NCI-H1417 (cell line): ENCODE measurements around the gene HEMK1.

Experiments used
- DNase-seq, 3 experiments: peaks; one replicate each; lab custom pipeline; 2025; lab: John Stamatoyannopoulos, UW

HEMK1 gene

GRCh38 chr3:50600841-50601591 is 31.7 kb downstream of the HEMK1 start:
- DNase-seq = peak; percentile 54 to 82 (median 75)

DNA sequence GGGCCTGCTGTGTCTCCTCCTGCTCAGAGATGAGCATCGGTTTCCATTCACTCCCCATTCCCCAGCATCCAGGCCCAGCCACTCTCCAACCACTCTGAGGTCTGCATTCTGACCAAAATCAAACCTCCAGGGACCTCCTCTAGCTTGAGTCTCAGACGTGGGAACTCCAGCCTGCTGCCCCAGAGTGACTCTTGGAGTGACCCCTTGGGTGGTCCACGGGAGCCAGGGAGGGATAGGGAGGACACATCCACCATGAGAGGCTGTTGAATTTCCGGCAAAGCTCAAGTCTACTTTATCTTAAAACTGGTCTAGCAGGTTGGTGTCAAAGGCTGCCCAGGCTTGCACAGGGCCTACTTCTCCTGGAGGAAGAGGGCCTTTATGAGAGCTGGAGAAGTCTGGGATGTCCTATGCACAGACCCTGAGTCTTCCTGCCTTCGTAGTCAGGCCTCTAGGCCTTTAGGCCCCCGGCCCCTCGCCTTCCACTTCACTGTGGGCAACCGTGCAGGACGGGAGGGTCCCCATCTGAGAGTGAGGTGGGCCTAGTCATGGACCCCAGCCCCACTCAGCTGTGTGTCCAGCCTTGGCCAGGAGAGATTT is 33.4 kb downstream of the HEMK1 start:
- DNase-seq = no peak

- no peak for DNase-seq
Measured at GRCh38 chr3:50603261-50604109, 34.2 kb downstream of the HEMK1 start.

GRCh38 chr3:50604110-50604621 is 34.8 kb downstream of the HEMK1 start:
- DNase-seq = no peak

- no peak for DNase-seq
Measured at GRCh38 chr3:50604628-50605588, 35.6 kb downstream of the HEMK1 start.

DNA sequence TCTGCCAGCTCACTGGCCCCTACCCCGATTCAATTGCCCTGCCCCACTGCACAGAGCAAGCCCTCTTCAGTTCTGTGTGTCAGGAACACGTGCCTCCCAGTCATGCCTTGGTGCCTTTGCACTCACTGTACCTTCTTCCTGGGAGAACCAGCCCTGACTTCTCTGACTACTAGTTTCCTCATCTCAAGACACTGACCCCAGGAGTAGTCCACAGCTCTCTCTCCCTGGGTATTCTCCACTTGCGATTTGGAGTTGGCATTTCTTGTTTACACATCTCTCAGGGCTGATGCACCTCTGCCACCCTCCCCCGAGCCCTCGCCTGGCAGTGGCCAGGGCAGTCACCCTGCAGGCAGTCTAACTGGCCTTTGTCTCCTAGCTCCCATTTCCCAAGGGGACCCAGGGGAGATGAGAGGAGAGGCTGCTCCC is 36.6 kb downstream of the HEMK1 start:
- peak in 1 of 3 experiments; percentile 34 for DNase-seq

GRCh38 chr3:50606596-50606995 is 37.3 kb downstream of the HEMK1 start:
- no peak for DNase-seq

DNA sequence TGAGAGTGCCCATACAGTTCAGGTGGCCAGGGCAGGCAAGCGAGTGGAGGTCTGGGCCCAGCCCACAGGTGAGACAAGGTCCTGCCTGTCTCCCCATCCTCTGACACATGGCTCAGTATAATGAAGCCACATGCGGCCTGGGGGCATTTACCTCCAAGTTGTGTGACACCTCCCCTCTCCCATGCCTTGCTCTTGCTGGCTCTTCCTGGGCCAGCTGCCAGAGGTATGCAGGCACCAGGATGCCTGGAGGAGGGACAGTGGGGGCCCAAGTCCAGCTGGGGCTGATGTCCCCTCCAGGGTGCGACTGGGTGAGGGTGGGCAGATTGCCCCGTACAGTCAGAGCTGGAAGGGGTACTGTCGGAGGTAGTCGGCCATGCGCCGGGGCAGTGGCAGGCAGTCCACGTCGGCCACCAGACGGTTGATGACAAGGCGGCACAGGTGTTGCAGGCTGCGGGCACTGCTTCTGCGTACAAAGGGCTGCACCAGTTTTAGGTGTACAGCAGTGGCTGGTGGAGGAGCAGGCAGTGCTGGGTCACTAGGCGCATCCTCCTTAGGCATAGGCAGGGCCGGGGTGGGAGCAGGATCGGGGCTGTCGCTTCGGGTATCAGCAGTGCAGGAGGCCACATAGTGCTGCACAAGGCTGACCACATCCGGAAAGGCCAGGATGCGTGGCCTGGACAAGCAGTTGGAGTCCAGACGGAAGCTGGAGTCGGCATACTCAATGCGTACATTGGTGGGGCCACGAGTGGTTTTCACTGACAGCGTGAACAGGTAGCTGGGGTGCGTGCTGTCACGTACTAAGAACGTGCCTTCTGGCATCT is 38.2 kb downstream of the HEMK1 start:
- no peak for DNase-seq

DNA sequence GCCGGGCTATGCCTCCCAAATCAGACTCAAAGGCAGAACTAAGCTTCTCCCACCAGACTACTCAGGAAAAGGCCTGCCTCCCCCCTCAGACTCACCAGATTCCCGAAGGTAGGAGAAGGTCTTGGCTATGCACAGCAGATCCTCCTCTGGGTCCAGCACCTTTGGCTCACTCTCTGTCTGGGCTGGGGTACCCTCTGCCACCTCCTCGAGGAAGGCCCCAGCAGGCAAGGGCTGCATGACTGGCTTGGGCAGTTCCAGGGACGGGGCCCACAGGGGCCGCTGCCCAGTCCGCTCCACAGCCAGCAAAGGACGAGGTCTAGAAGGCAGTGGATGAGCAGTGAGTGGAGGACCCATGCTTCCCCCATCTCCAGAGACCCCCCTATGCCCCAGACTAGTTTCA is 39.0 kb downstream of the HEMK1 start:
- DNase-seq = no peak

DNA sequence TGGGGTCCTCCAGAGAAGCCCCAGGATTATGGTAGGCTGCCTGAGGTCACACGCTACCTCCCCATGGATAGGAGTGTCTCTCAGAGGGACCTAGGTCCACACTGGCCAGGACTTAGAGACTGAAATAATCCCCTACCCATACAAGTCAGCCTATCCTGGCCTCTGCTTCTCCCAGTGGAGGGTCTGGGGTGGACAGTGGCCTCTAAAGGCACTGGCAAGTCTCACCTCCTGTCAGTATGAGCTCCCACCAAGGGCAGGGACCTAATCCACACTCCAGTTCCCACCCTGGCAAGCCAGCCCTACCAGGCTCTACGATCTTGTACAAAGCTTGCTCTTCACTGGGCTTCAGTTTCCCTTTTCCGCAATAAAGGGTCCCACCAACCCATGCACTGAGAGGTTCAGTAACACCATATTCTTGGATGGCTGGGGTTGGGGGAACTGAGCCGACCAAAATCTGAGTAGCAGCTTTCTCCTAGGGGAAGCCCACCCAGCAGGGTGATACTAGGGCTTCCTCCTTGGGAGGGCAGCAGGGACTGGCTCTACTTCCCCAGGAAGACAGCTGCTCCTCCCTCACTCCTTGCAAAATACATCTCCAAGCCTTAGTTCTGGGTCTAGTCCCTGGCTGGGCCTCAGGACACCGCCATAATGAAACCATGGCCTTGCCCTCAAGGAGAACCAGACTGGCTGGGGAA is 39.9 kb downstream of the HEMK1 start:
- DNase-seq = no peak

GRCh38 chr3:50609763-50610085 is 40.4 kb downstream of the HEMK1 start:
- DNase-seq = no peak

DNA sequence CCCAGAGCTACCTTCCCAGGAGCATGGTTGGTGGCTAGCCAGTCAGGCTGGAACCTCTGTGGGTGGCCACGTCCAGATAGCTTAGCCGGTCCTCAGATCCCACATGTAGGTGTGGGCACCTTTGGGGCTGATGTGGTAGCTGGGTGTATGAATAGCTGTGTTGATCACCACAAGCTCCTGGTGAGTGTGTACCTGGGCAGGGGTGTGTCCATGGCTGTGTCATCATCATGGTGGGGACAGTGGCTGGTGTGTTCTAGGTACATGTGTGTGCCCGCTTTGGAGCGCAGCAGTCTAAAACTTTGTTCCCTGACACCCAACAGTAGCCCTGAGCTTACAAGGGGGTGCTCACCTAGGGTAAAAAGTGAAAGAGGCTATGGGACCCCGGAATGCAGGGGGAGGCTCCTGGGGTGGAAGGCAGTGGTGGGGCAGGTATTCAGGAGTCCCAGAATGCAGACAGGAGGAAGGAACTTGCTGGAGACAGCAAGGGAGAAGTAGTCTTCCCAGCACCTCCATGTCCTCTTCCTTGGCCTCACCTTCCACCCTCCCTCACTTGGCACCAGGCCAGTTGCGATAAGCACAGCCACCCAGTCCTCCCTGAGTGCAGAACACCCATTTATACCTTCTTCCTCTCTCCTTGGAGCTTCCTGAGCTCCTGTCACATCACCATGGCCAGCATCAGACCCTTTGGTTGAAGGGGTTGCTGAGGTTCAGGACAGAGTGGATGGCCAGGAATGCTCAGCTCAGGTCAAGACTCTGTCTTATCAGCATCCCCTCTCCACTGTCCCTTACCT is 41.1 kb downstream of the HEMK1 start:
- no peak for DNase-seq

GRCh38 chr3:50610992-50611463 is 41.7 kb downstream of the HEMK1 start:
- no peak for DNase-seq

DNA sequence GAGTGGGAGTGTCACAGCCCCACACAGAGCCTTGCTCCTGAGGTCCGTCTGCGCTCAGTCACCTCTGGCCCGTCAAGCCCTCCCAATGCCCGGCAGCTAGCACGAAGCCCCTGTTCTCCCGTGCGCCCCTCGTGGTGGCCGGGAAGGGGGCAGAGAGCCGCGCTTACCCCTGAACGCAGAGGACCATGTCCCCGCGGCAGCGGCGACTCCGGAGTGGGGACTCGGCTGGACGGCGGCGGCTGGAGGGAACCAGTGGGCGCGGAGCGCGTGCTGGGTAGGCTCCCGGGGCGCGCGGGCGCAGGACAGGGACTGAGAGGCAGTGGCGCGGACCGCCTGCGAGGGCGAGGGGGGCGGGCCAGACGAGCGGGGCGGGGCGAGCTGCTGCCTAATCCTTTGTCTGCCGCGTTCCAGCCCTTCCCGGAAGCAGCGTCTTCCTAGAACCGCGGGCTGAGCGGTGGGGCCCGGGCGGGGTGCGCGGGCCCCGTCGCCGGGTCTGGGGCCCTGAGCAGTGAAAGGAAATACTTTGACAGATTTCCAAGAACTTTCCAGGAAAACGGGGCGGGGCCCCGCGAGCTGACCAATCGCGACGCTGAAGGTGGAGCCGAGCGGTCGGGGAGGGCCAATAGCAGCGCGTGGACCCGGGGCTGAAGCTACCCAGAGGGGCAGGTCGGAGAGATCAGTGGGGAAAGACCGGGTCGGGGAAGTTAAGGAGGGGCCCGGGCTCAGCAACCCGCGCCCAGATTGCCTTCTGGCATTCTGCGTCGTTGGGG is 42.3 kb downstream of the HEMK1 start, which contains the start of gene CISH:
Gene CISH, minus strand, starts transcription at position 311 of the 770 bp plus-strand sequence. Its CDS starts 124 bp downstream, at position 187.
- peak; percentile 74 to 89 (median 89) for DNase-seq

DNA sequence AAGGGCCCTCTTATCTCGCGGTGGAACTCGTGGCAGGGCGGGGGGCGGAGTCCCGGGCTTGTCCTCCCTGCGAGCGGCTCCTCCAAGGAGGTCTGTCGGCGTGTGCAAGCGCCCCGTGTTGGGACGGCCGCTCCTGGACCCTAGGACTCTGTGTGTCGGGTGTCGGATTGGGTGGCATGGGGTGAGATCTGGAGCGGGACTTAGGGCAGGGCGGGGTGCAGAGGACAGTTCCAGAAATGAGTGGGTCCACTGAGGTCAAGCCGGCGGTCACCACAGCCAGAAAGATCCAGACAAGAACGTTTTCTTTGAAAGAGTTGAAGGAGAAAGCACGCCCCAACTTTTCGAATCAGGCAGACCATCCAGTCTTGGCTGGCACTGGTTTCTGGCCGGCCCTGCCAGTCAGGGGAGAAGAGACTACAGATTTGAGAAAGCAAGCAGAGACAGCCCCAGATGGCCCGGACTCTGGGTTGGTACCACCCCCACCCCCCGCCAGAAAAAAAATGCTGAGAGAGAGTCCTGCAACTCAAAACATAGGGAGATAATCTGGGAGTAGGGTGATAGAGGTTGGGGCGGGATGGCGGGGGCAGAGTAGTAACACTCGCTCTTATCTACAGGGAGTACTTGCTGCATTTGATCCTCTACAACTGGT is 43.0 kb downstream of the HEMK1 start:
- DNase-seq = no peak

GRCh38 chr3:50612970-50613846 is 43.9 kb downstream of the HEMK1 start:
- no peak for DNase-seq

GRCh38 chr3:50615190-50615589 is 45.9 kb downstream of the HEMK1 start:
- DNase-seq = no peak
